Keratinocyte (primary cell): ENCODE data around the gene NSG1. TPM values are rescaled to one million over a fixed set of nuclear protein-coding genes. Genes with fewer than 3 reads are reported as not detected.

ENCODE experiments used
- DNase-seq: peaks from one replicate; pipeline ENCODE4 v3.0.0-alpha.2; 2011; ENCODE audit warnings: low read depth, missing footprints, low spot score
- FAIRE-seq: peaks from 2 replicates; lab custom pipeline; 2011; peaks lifted over from hg19 to GRCh38; lab: Jason Lieb, UNC
- H2AFZ ChIP-seq: 2 replicates; pipeline ENCODE4 v1.6.0; 2012; ENCODE audit warnings: low read length, control low read depth, inconsistent platforms; ENCODE audit not compliant: control insufficient read depth
- H3K27ac ChIP-seq: 2 replicates; pipeline ENCODE4 v1.5.1; 2011; ENCODE audit warnings: low read length; ENCODE audit not compliant: control insufficient read depth, insufficient read depth
- H3K27me3 ChIP-seq: 3 replicates; pipeline ENCODE4 v1.6.0; 2011; ENCODE audit warnings: low read length; ENCODE audit not compliant: control insufficient read depth, insufficient read depth; ENCODE audit errors: extremely low read depth
- H3K36me3 ChIP-seq, 2 experiments: 2 replicates in 1 of 2; 3 replicates in 1 of 2; pipeline ENCODE4 v1.5.1; 2011; ENCODE audit warnings: low read length in 2 of 2, mild to moderate bottlenecking in 1 of 2; ENCODE audit not compliant: control insufficient read depth in 2 of 2, insufficient read depth in 2 of 2; ENCODE audit errors: extremely low read depth in 1 of 2
- H3K4me1 ChIP-seq: 3 replicates; pipeline ENCODE4 v1.5.1; 2011; ENCODE audit warnings: low read length; ENCODE audit not compliant: control insufficient read depth, insufficient read depth; ENCODE audit errors: extremely low read depth
- H3K4me2 ChIP-seq: 3 replicates; pipeline ENCODE4 v1.6.0; 2011; ENCODE audit warnings: low read depth, low read length; ENCODE audit not compliant: control insufficient read depth, insufficient read depth; ENCODE audit errors: extremely low read depth
- H3K4me3 ChIP-seq, 3 experiments: fragments of 200-600 bp in 1 of 3; sonication (generic) in 1 of 3; 2 replicates in 2 of 3; 3 replicates in 1 of 3; pipeline ENCODE4 v1.5.1; 2011 to 2016; ENCODE audit warnings: low read length in 3 of 3, mild to moderate bottlenecking in 3 of 3, control low read depth in 2 of 3, inconsistent platforms in 1 of 3, low read depth in 1 of 3, mixed read lengths in 1 of 3, mixed run types in 1 of 3, moderate library complexity in 1 of 3; ENCODE audit not compliant: control insufficient read depth in 2 of 3, insufficient read depth in 2 of 3; ENCODE audit errors: extremely low read depth in 1 of 3
- H3K79me2 ChIP-seq: 2 replicates; pipeline ENCODE4 v1.6.0; 2012; ENCODE audit warnings: low read length; ENCODE audit not compliant: control insufficient read depth, insufficient read depth
- H3K9ac ChIP-seq: 3 replicates; pipeline ENCODE4 v1.6.0; 2011; ENCODE audit warnings: low read length; ENCODE audit not compliant: control insufficient read depth, insufficient read depth; ENCODE audit errors: extremely low read depth
- H3K9me1 ChIP-seq: 3 replicates; pipeline ENCODE4 v1.6.0; 2011; ENCODE audit warnings: low read length; ENCODE audit not compliant: control insufficient read depth, insufficient read depth; ENCODE audit errors: extremely low read depth
- H3K9me3 ChIP-seq: 2 replicates; pipeline ENCODE4 v1.5.1; 2012; ENCODE audit warnings: low read depth, low read length; ENCODE audit not compliant: control insufficient read depth
- H4K20me1 ChIP-seq: 3 replicates; pipeline ENCODE4 v1.6.0; 2011; ENCODE audit warnings: low read length; ENCODE audit not compliant: control insufficient read depth, insufficient read depth; ENCODE audit errors: extremely low read depth
- EZH2 ChIP-seq: IDR thresholded peaks from one replicate; pipeline ENCODE4 v1.6.1; 2012; ENCODE audit warnings: inconsistent platforms, mild to moderate bottlenecking, low read length, moderate library complexity
- dilution Hi-C: fragments of 300-500 bp; cut with MboI; formaldehyde crosslinking; loops from one replicate; pipeline ENCODE4 v1.7.0; 2020; ENCODE audit warnings: low sequenced_read_pairs; ENCODE audit not compliant: extremely low pct_ligation_motif_present
- polyA plus RNA-seq, 5 experiments: library from polyadenylated mRNA; depleted of rRNA in 3 of 5; stranded (reverse) in 3 of 5; stranded (forward) in 1 of 5; unstranded in 1 of 5; fragments of >200 nt; gene quantifications; 1 replicate in 1 of 5; 2 replicates in 3 of 5; 3 replicates in 1 of 5; pipeline versions ENCODE4 v1.2.1 to v1.2.3, GENCODE V29; 2011 to 2012; ENCODE audit warnings: missing spikeins in 2 of 5, low read depth in 1 of 5, low replicate concordance in 1 of 5
- TF ChIP-seq, protein P1 (sequence below), 3 experiments: IDR thresholded peaks in 1 of 3; conservative IDR thresholded peaks in 1 of 3; optimal IDR thresholded peaks in 1 of 3; 2 replicates in 2 of 3; 3 replicates in 1 of 3; pipeline versions ENCODE3 to v1.5.1; 2011; ENCODE audit warnings: low read length in 3 of 3, mild to moderate bottlenecking in 3 of 3, moderate library complexity in 2 of 3, control low read depth in 1 of 3, inconsistent platforms in 1 of 3; ENCODE audit not compliant: insufficient read depth in 2 of 3; ENCODE audit errors: extremely low read depth in 1 of 3

Gene NSG1
- polyA plus RNA-seq, 1 donor (not counting 4 experiments of a cell fraction or from before 2014, with no cell fraction given): 49.3 TPM

DNA sequence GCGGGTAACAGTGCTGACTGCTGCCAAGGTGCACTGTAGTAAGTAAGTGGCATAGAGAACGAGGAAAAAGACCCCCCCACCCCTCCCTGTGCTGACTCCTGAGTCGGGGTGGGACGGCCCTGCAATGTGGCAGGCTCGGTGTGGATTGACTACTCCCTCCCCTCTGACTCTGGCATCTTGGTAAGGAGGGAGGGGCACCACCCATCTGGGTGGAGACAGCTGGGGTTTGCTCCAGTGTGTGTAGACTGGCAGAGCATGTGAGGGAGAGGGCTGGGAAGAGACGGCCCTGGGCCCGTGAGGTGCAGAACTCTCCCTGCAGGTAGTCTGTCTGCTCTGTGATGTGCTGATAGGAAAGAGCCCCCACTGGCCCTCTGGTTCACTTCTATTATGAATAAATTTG is 31.0 kb downstream of the NSG1 start:
- dilution Hi-C loops: no loop called here
- no peaks in the 10 kb centered on the region for H4K20me1 ChIP-seq
- H3K9ac ChIP-seq: no peak overlapping the region
- H3K79me2 ChIP-seq: no peaks in the 10 kb centered on the region
- no peak overlapping the region for H3K4me2 ChIP-seq
- peaks cover 14 to 25% of the 10 kb centered on the region in 2 experiments for H3K36me3 ChIP-seq
- no peaks in the 10 kb centered on the region for H3K9me1 ChIP-seq
- no peak for DNase-seq
- no peaks in the 10 kb centered on the region for H3K27me3 ChIP-seq
- H2AFZ ChIP-seq: no peak overlapping the region
- H3K27ac ChIP-seq: no peak overlapping the region
- no peaks in the 10 kb centered on the region for H3K4me1 ChIP-seq
- TF ChIP-seq, protein P1, sequence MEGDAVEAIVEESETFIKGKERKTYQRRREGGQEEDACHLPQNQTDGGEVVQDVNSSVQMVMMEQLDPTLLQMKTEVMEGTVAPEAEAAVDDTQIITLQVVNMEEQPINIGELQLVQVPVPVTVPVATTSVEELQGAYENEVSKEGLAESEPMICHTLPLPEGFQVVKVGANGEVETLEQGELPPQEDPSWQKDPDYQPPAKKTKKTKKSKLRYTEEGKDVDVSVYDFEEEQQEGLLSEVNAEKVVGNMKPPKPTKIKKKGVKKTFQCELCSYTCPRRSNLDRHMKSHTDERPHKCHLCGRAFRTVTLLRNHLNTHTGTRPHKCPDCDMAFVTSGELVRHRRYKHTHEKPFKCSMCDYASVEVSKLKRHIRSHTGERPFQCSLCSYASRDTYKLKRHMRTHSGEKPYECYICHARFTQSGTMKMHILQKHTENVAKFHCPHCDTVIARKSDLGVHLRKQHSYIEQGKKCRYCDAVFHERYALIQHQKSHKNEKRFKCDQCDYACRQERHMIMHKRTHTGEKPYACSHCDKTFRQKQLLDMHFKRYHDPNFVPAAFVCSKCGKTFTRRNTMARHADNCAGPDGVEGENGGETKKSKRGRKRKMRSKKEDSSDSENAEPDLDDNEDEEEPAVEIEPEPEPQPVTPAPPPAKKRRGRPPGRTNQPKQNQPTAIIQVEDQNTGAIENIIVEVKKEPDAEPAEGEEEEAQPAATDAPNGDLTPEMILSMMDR (optimal IDR thresholded peaks at IDR 0.05 in 1 of 3, IDR thresholded peaks at IDR 0.05 in 1 of 3, conservative IDR thresholded peaks at IDR 0.05 in 1 of 3; ENCODE audit: extremely low read depth in 1 of 3, insufficient read depth in 2 of 3, low read length in 3 of 3): no peak
- no peak for TF ChIP-seq EZH2
- no peak overlapping the region for H3K4me3 ChIP-seq
- H3K9me3 ChIP-seq: no peaks in the 10 kb centered on the region
- FAIRE-seq: no peak

DNA sequence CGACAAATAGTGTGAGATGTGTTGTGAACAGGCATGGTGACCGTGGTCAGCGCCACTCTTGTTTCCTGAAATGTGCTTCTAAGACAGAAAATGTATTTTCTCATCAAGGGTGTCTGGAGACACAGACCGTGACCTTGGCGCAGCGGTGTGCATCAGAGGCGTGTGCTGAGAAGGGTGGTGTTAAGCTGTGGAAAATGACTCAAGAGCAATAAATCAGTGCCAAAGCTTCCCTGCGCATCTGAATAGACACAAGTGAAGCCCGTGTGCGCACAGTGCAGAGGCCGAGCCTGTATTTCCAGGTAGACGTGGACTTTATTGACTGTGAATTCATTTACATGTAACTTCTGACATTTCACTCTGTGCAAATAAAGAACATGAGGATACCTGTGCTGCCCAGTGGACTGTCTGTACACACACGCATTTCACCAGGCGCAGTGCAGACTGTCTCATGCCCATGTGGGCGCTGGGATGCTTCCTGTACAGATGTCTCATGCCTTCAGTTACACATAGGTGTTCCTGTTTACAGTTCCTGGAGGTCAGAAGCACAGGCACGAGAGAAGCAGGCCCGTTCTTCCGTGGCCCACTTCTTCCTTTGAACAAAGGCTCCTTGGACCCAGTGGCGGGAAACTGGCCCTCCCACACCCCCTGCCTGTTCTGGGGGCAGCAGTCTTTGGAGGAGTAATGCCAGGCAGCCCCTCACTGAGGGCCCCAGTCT is 31.9 kb downstream of the NSG1 start:
- dilution Hi-C loops: no loop called here
- DNase-seq (no peak), FAIRE-seq (no peak)
- no peak overlapping the region for H3K27ac ChIP-seq
- no peaks in the 10 kb centered on the region for H3K79me2 ChIP-seq
- H3K36me3 ChIP-seq: peaks cover 14 to 29% of the 10 kb centered on the region in 2 experiments
- no peaks in the 10 kb centered on the region for H3K9me1 ChIP-seq
- no peaks in the 10 kb centered on the region for H3K9me3 ChIP-seq
- no peak overlapping the region for H3K9ac ChIP-seq
- no peaks in the 10 kb centered on the region for H4K20me1 ChIP-seq
- no peak overlapping the region for H3K4me2 ChIP-seq
- H3K27me3 ChIP-seq: no peaks in the 10 kb centered on the region
- no peak overlapping the region for H2AFZ ChIP-seq
- H3K4me3 ChIP-seq: no peak overlapping the region
- TF ChIP-seq, protein P1 (optimal IDR thresholded peaks at IDR 0.05 in 1 of 3, IDR thresholded peaks at IDR 0.05 in 1 of 3, conservative IDR thresholded peaks at IDR 0.05 in 1 of 3; ENCODE audit: extremely low read depth in 1 of 3, insufficient read depth in 2 of 3, low read length in 3 of 3): no peak
- no peak for TF ChIP-seq EZH2
- no peaks in the 10 kb centered on the region for H3K4me1 ChIP-seq
